ACHN (cell line): Measurements from ENCODE around the gene ANKRD24.
"Not testable (repeated sequence)": the region's sequence is repeated elsewhere in the genome, so short reads cannot be mapped to it uniquely, and the experiment has no call there.

Experiments
- DNase-seq: peaks from one replicate; pipeline ENCODE4 v3.0.0-alpha.2; 2015
- in situ Hi-C: cut with HindIII; loops from 2 replicates; pipeline ENCODE4 v1.10.0; 2017; ENCODE audit warnings: low sequenced_read_pairs, low pct_ligation_motif_present, low pct_unique_long_range_greater_than_20kb

ANKRD24 gene

GRCh38 chr19:4182084-4182810 lies at the start of gene ANKRD24, which contains the start of gene SIRT6:
TSS of gene ANKRD24 (plus strand) at chr19:4182689. CDS start at chr19:4186426, 3,737 bp downstream.
TSS of gene SIRT6 (minus strand) at chr19:4182563. CDS start at chr19:4182539, 24 bp downstream.
- in situ Hi-C loops: no loop called here
- DNase-seq: peak; percentile 93

GRCh38 chr19:4134351-4134750 lies 48.1 kb upstream of the ANKRD24 start:
- in situ Hi-C loops: no loop called here
- no peak for DNase-seq

GRCh38 chr19:4135386-4135785 lies 47.1 kb upstream of the ANKRD24 start:
- in situ Hi-C loops, DNase-seq: not testable (repeated sequence)

DNA sequence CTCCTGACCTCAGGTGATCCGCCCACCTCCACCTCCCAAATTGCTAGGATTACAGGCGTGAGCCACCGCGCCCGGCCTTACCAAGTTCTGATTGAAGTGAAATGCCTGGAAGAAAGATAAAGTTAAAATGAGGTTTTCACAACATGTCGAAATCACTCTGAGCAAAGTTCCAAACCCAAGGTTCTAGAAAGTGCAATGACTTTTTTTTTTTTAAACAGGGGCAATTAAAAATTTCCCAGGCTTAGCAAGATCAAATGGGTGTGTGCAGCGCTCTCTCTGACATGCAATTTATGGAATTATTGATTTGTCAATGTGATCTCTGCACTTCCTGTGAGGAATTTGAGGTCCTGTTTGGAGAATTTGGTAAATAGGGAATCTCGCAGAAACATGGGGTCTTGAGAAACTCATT lies 45.8 kb upstream of the ANKRD24 start:
- in situ Hi-C loops: no loop called here

DNA sequence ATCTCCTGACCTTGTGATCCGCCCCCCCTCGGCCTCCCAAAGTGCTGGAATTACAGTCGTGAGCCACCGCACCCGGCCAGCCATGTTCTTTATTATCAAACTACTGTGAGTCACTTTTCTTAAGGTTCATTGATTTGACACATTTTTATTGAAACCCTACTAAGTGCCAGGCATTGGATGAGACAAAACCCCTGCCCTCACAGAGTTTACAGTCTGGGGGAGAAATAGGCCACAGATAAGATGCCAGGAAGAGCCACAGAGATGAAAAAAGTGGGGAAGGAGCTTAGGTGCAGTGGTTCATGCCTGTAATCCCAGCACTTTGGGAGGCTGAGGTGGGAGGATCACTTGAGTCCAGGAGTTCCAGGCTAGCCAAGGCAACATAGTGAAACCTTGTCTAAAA lies 44.0 kb upstream of the ANKRD24 start:
- in situ Hi-C loops: no loop called here
- no peak for DNase-seq

More for the DNA sequence above, 45.8 kb upstream of the ANKRD24 start:
- no peak for DNase-seq

DNA sequence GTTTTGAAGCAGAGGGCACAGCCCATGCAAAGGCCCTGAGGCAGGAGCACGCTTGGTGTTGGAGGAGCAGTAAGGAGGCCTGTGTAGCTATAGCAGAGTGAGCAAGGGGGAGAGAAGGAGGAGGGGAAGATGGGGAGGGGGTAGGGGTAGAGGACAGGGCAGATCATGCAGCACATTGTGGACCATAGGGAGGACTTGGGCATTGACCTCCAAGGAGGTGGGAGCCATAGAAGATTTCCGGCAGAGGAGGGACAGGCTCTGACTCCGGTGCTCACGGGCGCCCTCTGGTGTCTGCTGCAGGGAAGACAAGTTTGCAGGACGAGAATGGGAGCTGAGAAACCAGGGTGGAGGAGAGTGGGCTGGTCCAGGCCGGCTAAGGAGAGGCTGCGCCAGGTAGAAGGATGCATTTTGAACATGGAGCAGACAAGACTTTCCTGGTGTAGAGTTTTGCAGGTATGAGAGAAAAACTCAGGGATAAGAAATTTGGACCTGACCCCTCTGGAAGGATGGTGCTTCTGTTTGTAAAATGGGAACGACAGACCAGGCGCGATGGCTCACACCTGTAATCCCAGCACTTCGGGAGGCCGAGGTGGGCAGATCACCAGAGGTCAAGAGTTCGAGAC lies 42.8 kb upstream of the ANKRD24 start:
- DNase-seq: peak; percentile 65
- in situ Hi-C loops: no loop called here

- in situ Hi-C loops: no loop called here
- DNase-seq: peak; percentile 71
Observed at GRCh38 chr19:4140237-4140711, 42.2 kb upstream of the ANKRD24 start.

- DNase-seq, in situ Hi-C loops: not testable (repeated sequence)
Observed at GRCh38 chr19:4142916-4143315, 39.6 kb upstream of the ANKRD24 start.

GRCh38 chr19:4144666-4145249 lies 37.7 kb upstream of the ANKRD24 start:
- DNase-seq: no peak
- in situ Hi-C loops: no loop called here

GRCh38 chr19:4149518-4150288 lies 32.8 kb upstream of the ANKRD24 start:
- in situ Hi-C loops: no loop called here

DNA sequence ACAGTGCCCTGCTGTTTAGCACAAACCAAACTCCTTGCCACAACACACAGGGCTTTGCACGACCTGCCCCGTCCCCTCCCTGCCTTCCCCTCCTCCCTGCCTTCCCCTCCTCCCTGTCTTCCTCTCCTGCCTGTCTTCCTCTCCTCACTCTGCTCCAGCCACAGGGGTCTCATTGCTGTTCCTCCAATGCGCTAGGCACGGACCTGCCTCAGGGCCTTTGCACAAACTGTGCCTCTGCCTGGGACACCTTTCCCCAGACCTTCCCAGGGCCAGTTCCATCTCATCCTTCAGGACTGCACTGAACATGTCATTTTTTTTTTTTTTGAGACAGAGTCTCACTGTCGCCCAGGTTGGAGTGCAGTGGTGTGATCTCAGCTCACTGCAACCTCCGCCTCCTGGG lies 30.9 kb upstream of the ANKRD24 start:
- in situ Hi-C loops: no loop called here
- no peak for DNase-seq

More at GRCh38 chr19:4149518-4150288, 32.8 kb upstream of the ANKRD24 start:
- no peak for DNase-seq

- no peak for DNase-seq
- in situ Hi-C loops: no loop called here
Observed at GRCh38 chr19:4152241-4152998, 30.1 kb upstream of the ANKRD24 start.

DNA sequence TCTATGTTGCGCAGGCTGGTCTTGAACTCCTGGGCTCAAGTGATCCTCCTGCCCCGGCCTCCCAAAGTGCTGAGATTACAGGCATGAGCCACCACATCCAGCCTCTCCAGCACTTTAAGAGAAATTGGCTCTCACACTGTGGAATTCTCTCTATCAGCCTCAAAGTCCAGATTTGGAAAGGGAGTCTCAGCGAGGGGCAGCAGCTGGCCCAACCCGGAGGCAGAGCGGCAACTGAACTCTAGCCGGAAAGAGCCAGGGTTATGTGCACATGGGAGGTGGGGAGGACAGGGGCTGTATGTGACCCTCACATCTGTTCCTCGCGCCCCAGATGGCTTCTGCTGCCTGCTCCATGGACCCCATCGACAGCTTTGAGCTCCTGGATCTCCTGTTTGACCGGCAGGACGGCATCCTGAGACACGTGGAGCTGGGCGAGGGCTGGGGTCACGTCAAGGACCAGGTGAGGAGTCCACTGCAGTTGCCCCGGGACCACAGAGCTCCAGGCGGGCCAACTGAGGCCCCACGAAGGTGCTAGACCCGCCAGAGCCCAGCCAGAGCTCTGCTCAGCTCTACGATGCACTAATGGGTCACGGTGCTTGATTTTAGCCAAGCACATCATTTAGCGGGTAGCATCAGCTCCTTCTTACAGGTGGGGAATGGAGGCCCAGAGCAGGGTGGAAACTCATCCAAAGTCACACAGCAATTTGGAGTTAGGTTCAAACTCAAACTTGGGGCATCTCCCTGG lies 27.7 kb upstream of the ANKRD24 start:
- no peak for DNase-seq
- in situ Hi-C loops: no loop called here

DNA sequence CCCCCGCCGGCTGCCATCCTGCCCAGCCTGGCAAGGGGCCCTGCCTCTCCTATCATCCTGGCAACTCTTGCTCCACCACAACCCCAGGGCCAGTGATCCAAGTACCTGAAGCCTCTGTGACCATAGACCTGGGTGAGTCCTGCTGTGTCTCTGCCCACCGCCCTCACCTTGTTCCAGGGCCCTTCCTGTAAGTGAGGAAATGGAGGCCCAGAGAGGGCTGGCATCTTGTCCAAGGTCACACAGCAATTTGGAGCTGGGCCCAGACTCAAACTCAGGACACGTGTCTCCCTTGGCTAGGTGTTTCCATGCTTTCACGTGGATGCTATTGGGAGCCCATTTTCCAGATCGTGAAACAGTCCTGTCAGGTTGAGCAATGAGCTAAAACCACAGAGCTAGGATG lies 25.3 kb upstream of the ANKRD24 start:
- DNase-seq: no peak
- in situ Hi-C loops: no loop called here

- DNase-seq, in situ Hi-C loops: not testable (repeated sequence)
Observed at GRCh38 chr19:4157971-4158370, 24.5 kb upstream of the ANKRD24 start.

DNA sequence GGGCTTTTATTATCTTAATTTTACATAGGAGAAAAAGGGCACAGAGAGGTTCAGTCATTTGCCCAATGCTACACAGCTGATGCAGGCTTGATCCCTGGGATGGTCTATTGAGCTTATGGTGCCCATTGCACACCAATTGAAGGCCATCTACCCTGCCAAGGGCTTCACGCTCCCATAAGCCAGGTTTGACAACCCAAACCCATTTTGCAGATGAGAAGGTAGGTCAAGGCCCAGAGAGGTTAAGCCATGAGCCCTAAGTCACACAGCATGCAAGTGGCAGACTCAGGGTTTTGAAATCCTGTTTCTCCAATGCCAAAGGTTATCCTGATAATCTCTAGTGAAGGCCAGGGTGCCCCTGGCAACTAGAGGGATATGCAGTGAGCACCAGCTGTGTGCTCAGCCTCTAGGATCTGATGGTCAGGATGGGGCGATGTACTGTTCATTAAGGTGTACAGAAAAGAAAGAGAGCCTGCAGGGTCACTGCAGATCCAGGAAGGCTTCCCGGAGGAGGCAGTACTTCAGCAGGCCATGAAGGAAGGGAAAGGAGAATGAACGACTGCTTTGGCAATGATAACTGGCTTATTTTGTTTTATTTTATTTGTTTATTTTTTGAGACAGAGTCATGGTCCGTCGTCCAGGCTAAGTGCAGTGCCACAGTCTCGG lies 20.9 kb upstream of the ANKRD24 start:
- in situ Hi-C loops: no loop called here
- DNase-seq: no peak

DNA sequence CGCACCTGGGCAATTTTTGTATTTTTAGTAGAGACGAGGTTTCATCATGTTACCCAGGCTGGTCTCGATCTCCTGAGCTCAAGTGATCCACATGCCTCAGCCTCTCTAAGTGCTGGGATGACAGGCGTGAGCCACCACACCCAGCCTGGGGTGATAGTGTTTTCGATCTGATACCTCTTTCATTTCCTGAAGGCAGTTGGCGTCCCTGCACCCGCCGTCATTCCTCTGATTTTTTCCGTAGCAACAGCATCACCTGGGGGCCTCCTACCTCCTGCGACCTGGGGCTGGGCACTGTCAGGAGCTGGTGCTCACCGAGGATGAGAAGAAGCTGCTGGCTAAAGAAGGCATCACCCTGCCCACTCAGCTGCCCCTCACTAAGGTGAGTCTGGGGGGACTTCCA lies 18.2 kb upstream of the ANKRD24 start:
- in situ Hi-C loops: no loop called here
- DNase-seq: no peak
